HL-60 (cell line): ENCODE results near the gene COL24A1.

Experiments
- DNase-seq, 2 experiments: peaks; one replicate each; pipeline ENCODE4 v3.0.0-alpha.2; 2010 to 2020; ENCODE audit warnings: low read depth in 1 of 2, low spot score in 1 of 2
- H3K27ac ChIP-seq: fragments of 250-450 bp; sonication (Bioruptor Pico); replicated peaks from 2 replicates; pipeline ENCODE4 v1.5.1; 2020; ENCODE audit warnings: mild to moderate bottlenecking, moderate library complexity
- H3K27me3 ChIP-seq: fragments of 250-450 bp; sonication (Bioruptor Pico); 2 replicates; pipeline ENCODE4 v1.5.1; 2021; ENCODE audit warnings: mild to moderate bottlenecking, moderate library complexity; ENCODE audit not compliant: insufficient read depth, poor library complexity, severe bottlenecking
- H3K4me3 ChIP-seq: replicated peaks from 2 replicates; pipeline ENCODE4 v1.5.1; 2011; ENCODE audit warnings: mild to moderate bottlenecking, control low read depth, low read length; ENCODE audit not compliant: insufficient read depth
- GABPA ChIP-seq: IDR thresholded peaks from 2 replicates; pipeline ENCODE4 v1.6.1; 2012; ENCODE audit warnings: low read depth
- POLR2AphosphoS5 ChIP-seq: IDR thresholded peaks from 2 replicates; pipeline ENCODE4 v1.6.1; 2012; ENCODE audit warnings: low read depth
- SPI1 ChIP-seq: IDR thresholded peaks from 2 replicates; pipeline ENCODE4 v1.6.1; 2012; ENCODE audit warnings: low read depth, mild to moderate bottlenecking, borderline replicate concordance
- TF ChIP-seq, protein P1 (sequence below): IDR thresholded peaks from one replicate; pipeline ENCODE4 v1.5.1; 2011; ENCODE audit warnings: low read length, control low read depth, inconsistent platforms; ENCODE audit not compliant: insufficient read depth
- TF ChIP-seq, protein P2 (sequence below): IDR thresholded peaks from 2 replicates; pipeline ENCODE4 v1.6.1; 2012; ENCODE audit warnings: low read depth; ENCODE audit not compliant: insufficient replicate concordance

The COL24A1 gene

DNA sequence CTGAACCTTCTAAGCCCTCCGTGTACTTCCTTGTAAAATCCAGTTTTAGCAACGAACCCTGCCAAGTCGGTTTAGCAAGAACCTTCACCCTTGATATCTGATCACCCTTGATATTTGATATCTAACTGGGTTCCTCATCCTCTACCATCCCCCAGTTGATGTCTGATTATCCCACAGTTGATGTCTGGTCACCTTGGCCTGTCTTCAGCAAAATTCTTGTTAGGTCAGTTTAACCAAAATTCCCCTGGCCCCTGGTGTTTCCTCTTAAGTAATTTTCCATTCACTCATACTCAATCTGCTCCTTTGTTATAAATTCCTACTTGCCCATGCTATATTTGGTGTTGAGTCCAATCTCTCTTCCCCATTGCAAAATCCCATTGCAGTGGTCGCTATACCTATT lies 333.9 kb downstream of the COL24A1 start:
- Histone ChIP-seq H3K4me3 (no peak overlapping the region), H3K27ac (no peak overlapping the region), H3K27me3 (no peaks in the 10 kb centered on the region)
- TF ChIP-seq, protein P1, sequence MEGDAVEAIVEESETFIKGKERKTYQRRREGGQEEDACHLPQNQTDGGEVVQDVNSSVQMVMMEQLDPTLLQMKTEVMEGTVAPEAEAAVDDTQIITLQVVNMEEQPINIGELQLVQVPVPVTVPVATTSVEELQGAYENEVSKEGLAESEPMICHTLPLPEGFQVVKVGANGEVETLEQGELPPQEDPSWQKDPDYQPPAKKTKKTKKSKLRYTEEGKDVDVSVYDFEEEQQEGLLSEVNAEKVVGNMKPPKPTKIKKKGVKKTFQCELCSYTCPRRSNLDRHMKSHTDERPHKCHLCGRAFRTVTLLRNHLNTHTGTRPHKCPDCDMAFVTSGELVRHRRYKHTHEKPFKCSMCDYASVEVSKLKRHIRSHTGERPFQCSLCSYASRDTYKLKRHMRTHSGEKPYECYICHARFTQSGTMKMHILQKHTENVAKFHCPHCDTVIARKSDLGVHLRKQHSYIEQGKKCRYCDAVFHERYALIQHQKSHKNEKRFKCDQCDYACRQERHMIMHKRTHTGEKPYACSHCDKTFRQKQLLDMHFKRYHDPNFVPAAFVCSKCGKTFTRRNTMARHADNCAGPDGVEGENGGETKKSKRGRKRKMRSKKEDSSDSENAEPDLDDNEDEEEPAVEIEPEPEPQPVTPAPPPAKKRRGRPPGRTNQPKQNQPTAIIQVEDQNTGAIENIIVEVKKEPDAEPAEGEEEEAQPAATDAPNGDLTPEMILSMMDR = no peak
- TF ChIP-seq SPI1 (no peak), GABPA (no peak), POLR2AphosphoS5 (no peak)
- TF ChIP-seq, protein P2, sequence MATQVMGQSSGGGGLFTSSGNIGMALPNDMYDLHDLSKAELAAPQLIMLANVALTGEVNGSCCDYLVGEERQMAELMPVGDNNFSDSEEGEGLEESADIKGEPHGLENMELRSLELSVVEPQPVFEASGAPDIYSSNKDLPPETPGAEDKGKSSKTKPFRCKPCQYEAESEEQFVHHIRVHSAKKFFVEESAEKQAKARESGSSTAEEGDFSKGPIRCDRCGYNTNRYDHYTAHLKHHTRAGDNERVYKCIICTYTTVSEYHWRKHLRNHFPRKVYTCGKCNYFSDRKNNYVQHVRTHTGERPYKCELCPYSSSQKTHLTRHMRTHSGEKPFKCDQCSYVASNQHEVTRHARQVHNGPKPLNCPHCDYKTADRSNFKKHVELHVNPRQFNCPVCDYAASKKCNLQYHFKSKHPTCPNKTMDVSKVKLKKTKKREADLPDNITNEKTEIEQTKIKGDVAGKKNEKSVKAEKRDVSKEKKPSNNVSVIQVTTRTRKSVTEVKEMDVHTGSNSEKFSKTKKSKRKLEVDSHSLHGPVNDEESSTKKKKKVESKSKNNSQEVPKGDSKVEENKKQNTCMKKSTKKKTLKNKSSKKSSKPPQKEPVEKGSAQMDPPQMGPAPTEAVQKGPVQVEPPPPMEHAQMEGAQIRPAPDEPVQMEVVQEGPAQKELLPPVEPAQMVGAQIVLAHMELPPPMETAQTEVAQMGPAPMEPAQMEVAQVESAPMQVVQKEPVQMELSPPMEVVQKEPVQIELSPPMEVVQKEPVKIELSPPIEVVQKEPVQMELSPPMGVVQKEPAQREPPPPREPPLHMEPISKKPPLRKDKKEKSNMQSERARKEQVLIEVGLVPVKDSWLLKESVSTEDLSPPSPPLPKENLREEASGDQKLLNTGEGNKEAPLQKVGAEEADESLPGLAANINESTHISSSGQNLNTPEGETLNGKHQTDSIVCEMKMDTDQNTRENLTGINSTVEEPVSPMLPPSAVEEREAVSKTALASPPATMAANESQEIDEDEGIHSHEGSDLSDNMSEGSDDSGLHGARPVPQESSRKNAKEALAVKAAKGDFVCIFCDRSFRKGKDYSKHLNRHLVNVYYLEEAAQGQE = no peak
- no peak for DNase-seq

DNA sequence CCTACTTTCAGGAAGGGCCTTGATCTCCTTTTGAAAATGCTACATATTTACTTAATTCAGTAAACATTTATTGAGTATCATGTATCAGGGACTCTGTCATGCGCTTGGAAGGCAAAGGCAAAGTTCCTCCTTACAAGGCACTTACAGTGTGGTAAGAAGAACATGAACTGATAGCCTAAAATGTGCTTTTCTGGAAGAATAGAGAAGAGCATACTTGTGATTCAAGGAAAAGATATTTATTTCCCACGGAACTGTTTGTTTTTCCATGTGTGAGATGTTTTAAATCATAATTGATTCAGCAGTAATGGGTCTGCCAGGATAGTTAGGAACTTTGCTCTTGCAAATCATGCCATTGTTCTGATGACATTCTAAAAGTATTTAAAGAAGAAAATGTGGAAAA lies 338.2 kb downstream of the COL24A1 start:
- no peak overlapping the region for H3K27ac ChIP-seq

DNA sequence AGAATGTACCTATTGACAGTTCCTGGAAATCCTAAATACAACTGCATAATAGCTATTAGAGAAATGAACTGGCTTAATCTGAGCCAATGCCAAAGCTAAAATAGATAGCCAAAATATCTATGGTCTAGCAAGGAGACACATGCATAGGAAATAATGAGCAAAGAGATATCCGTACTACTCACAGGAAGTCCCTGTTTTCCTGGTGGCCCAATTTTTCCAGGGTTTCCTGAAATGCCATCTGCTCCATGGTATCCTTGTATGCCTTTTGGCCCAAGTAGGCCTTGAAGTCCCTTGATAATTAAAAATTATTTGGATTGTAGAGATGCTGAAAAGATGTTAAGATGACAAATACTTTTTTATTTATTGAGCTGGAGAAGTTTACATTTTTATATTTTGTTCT lies 340.0 kb downstream of the COL24A1 start:
- no peak for DNase-seq
- H3K4me3 ChIP-seq = no peak overlapping the region
- no peak for TF ChIP-seq POLR2AphosphoS5
- TF ChIP-seq SPI1 = no peak
- TF ChIP-seq, protein P1 = no peak
- TF ChIP-seq GABPA = no peak
- TF ChIP-seq, protein P2 = no peak
- H3K27ac ChIP-seq = no peak overlapping the region
- no peaks in the 10 kb centered on the region for H3K27me3 ChIP-seq

More for the DNA sequence above, 338.2 kb downstream of the COL24A1 start:
- no peak for DNase-seq
- TF ChIP-seq GABPA (no peak), POLR2AphosphoS5 (no peak)
- Histone ChIP-seq H3K4me3 (no peak overlapping the region), H3K27me3 (no peaks in the 10 kb centered on the region)

DNA sequence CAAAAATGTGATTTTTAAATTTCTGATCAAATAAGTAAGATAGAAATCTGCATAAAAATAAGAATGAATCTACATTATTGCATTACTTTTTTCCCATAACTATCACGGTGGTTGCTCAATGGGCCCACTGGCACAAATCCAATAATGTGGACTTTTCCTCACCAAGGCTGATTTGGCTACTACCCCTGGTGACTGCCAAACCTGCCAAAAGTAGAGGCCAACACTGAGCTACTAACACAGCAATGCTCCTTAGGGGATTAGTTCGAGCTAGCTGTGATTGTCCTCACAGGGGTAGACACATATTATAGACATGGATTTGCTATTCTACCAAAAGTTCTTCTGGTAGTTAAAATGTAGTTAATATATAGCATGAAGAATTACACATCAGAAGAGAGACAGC lies 340.7 kb downstream of the COL24A1 start:
- DNase-seq = no peak
- H3K27ac ChIP-seq = no peak overlapping the region
- H3K27me3 ChIP-seq = no peaks in the 10 kb centered on the region
- no peak overlapping the region for H3K4me3 ChIP-seq
- TF ChIP-seq SPI1 (no peak), POLR2AphosphoS5 (no peak), GABPA (no peak)
- TF ChIP-seq, protein P1 = no peak
- TF ChIP-seq, protein P2 = no peak
